GM23248 (cell line): ENCODE measurements around the gene IFT80. TPM values are rescaled to one million over a fixed set of nuclear protein-coding genes. Genes with fewer than 3 reads are reported as not detected.

Experiments used
- DNase-seq: peaks from one replicate; pipeline ENCODE4 v3.0.0-alpha.2; 2015
- H2AFZ ChIP-seq: fragments of 200-600 bp; sonication (generic); 2 replicates; pipeline ENCODE4 v1.6.1; 2016; ENCODE audit warnings: antibody characterized with exemption
- H3F3A ChIP-seq: fragments of 200-600 bp; sonication (generic); 2 replicates; pipeline ENCODE4 v1.6.1; 2016; ENCODE audit warnings: mild to moderate bottlenecking, antibody characterized with exemption, mixed run types; ENCODE audit not compliant: insufficient read depth
- H3K27ac ChIP-seq: fragments of 200-600 bp; sonication (generic); 2 replicates; pipeline ENCODE4 v1.5.1; 2016; ENCODE audit warnings: mild to moderate bottlenecking
- H3K27me3 ChIP-seq: fragments of 200-600 bp; sonication (generic); replicated peaks from 2 replicates; pipeline ENCODE4 v1.6.1; 2016; ENCODE audit warnings: mild to moderate bottlenecking; ENCODE audit not compliant: insufficient read depth
- H3K36me3 ChIP-seq: fragments of 200-600 bp; sonication (generic); 2 replicates; pipeline ENCODE4 v1.6.1; 2016; ENCODE audit warnings: low read depth, mild to moderate bottlenecking
- H3K4me1 ChIP-seq: fragments of 200-600 bp; sonication (generic); 2 replicates; pipeline ENCODE4 v1.6.1; 2016; ENCODE audit warnings: mild to moderate bottlenecking; ENCODE audit not compliant: insufficient read depth
- H3K4me2 ChIP-seq: fragments of 200-600 bp; sonication (generic); one replicate; pipeline ENCODE4 v1.6.1; 2016; ENCODE audit warnings: mild to moderate bottlenecking; ENCODE audit not compliant: unreplicated experiment
- H3K4me3 ChIP-seq: fragments of 200-600 bp; sonication (generic); 2 replicates; pipeline ENCODE4 v1.5.1; 2016; ENCODE audit warnings: mild to moderate bottlenecking
- H3K79me2 ChIP-seq: fragments of 200-600 bp; sonication (generic); 2 replicates; pipeline ENCODE4 v1.6.1; 2016; ENCODE audit warnings: mild to moderate bottlenecking; ENCODE audit not compliant: insufficient read depth
- H3K9ac ChIP-seq: fragments of 200-600 bp; sonication (generic); 2 replicates; pipeline ENCODE4 v1.6.1; 2016; ENCODE audit warnings: mild to moderate bottlenecking
- H3K9me2 ChIP-seq: fragments of 200-600 bp; sonication (generic); 2 replicates; pipeline ENCODE4 v1.6.1; 2016; ENCODE audit warnings: mixed run types, mild to moderate bottlenecking, moderate library complexity; ENCODE audit not compliant: insufficient read depth
- H3K9me3 ChIP-seq: fragments of 200-600 bp; sonication (generic); one replicate; pipeline ENCODE4 v1.6.1; 2017; ENCODE audit warnings: low read depth
- H4K20me1 ChIP-seq: fragments of 200-600 bp; sonication (generic); 2 replicates; pipeline ENCODE4 v1.6.0; 2016; ENCODE audit not compliant: insufficient read depth
- EZH2 ChIP-seq: fragments of 200-600 bp; sonication (generic); IDR thresholded peaks from 2 replicates; pipeline ENCODE4 v1.6.1; 2018; ENCODE audit warnings: antibody characterized with exemption, mild to moderate bottlenecking; ENCODE audit not compliant: insufficient read depth, poor library complexity, severe bottlenecking
- EZH2phosphoT487 ChIP-seq: fragments of 200-600 bp; sonication (generic); IDR thresholded peaks from 2 replicates; pipeline ENCODE4 v1.6.1; 2018; ENCODE audit warnings: antibody characterized with exemption, moderate library complexity, mild to moderate bottlenecking, low read depth; ENCODE audit not compliant: insufficient read depth
- WGBS, 2 experiments: methylation state at CpG; one replicate each; pipeline ENCODE4 v1.1.6; 2015 to 2017; ENCODE audit warnings: low lambda C conversion rate in 2 of 2, low coverage in 1 of 2; ENCODE audit errors: missing lambda C conversion rate in 2 of 2; 5-methylcytosine and 5-hydroxymethylcytosine counted together
- in situ Hi-C: fragments of 300-500 bp; cut with MboI; formaldehyde crosslinking; loops from 2 replicates; pipeline ENCODE4 v1.15.0; 2020
- polyA plus RNA-seq: library from polyadenylated mRNA; unstranded; fragments of >200 nt; fragmentation: Nextera tagmentation; extraction: Ambion mirVana; gene quantifications from 2 replicates; pipeline ENCODE4 v1.2.1, GENCODE V29; 2016
- total RNA-seq: library from RNA; depleted of rRNA; stranded (reverse); fragments of >200 nt; shearing (Covaris generic); gene quantifications from 2 replicates; pipeline ENCODE4 v1.2.3, GENCODE V29; 2014; rRNA removed

Gene IFT80
- 48.4 and 59.4 TPM in 2 replicates for total RNA-seq
- 15.2 and 19.8 TPM in 2 replicates for polyA plus RNA-seq

DNA sequence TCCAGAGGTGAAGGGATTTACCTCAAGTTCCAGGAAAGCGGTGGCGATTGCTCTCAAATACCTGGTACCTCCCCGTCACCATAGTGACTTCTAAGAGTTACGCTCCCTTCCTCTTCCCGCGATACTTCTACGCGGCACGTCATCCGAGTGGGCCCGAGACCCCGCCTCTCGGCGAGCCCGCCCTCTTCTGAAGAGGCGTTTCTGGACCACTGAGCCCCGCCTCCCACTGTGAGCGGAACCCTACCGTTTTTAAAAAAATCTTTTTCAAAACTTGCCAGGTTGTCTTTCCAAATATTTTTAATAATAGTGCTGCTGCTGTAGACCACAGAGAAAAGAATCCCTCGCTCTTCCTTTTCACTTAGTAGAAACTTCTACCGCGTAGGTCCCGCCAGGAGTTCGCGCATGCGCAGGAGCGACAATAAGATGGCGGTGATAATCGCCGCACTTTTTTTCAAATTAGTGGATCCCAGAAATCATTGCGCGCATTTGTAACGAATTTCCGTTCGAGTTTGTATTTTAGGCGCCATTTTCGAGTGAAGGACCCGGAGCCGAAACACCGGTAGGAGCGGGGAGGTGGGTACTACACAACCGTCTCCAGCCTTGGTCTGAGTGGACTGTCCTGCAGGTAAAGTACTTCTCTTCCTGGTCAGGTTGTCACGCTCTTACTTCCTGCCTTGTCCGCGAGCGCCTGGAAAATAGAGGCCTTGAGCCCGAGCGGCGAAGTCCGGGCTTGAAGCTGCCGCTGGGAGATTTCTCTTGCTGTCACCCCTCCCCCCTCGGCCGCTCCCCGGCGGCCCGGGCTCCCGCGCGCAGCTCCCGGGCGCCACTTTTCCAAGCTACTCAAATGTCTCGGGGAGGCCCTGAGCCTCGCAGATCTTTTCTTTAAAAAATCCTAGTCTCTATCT lies at the start of gene IFT80, which contains the start of gene SMC4:
Gene IFT80, minus strand, starts transcription at position 101 of the 905 bp plus-strand sequence. CDS start 14,625 bp downstream, outside the sequence.
Gene SMC4, plus strand, starts transcription at position 526 of the 905 bp plus-strand sequence. CDS start 1,177 bp downstream, outside the sequence.
- H3K4me3 ChIP-seq, result peak within 1 kb of the TSS; percentile 95
- 1% methylated on average over 63 of the region's 63 CpGs for WGBS, 2 experiments
- H3K4me1 ChIP-seq, result peaks cover 45% of the 10 kb centered on the region
- H3F3A ChIP-seq, result peaks cover 26% of the 10 kb centered on the region
- no peaks in the 10 kb centered on the region for H4K20me1 ChIP-seq
- H3K9me3 ChIP-seq, result no peaks in the 10 kb centered on the region
- peak within 1 kb of the TSS; percentile 98 for H3K9ac ChIP-seq
- peak within 1 kb of the TSS; percentile 95 for H2AFZ ChIP-seq
- peak within 1 kb of the TSS; percentile 90 for H3K4me2 ChIP-seq
- peak; percentile 98 for DNase-seq
- 0 out of 2 replicates have a peak, but pooled peaks cover 4% of the 10 kb centered on the region for H3K36me3 ChIP-seq
- no peaks in the 10 kb centered on the region for H3K9me2 ChIP-seq
- in situ Hi-C loops, result loop anchor here (10.0 kb wide), 1 partner anchor 235 kb away; no protein-coding TSS in a partner anchor
- H3K79me2 ChIP-seq, result peaks cover 87% of the 10 kb centered on the region
- H3K27ac ChIP-seq, result peak within 1 kb of the TSS; percentile 98
- H3K27me3 ChIP-seq, result no peaks in the 10 kb centered on the region
- TF ChIP-seq EZH2, result no peak
- TF ChIP-seq EZH2phosphoT487, result no peak

DNA sequence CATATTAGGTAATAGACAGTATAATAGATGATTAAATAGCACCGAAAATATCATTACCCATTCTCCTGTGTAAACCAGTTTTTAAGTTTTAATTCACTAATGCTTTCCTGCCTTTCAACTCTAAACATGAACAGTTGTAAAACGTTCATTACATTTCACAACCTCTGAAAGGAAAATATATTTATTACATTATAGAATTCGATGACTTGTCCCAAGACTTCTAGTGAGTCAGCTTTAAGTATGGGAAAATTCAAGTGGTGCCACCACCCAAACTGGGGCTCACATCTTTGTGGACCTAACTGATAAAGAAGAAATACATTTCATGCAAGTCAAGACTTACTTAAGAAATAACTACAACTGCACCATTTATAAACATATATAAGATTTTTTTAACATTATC lies 48.5 kb upstream of the IFT80 start:
- Histone ChIP-seq H3F3A (peaks cover 18% of the 10 kb centered on the region), H3K36me3 (no peaks in the 10 kb centered on the region), H4K20me1 (no peaks in the 10 kb centered on the region), H3K9ac (peak overlapping the region; percentile 81), H2AFZ (no peak overlapping the region), H3K27ac (peak overlapping the region; percentile 78), H3K9me2 (no peaks in the 10 kb centered on the region), H3K4me1 (peaks cover 37% of the 10 kb centered on the region), H3K79me2 (peaks cover 64% of the 10 kb centered on the region), H3K9me3 (no peaks in the 10 kb centered on the region), H3K4me2 (peak overlapping the region; percentile 75), H3K4me3 (peak overlapping the region; percentile 83), H3K27me3 (no peaks in the 10 kb centered on the region)
- TF ChIP-seq EZH2 (no peak), EZH2phosphoT487 (no peak)
- peak; percentile 77 for DNase-seq
- in situ Hi-C loops, result no loop called here
- 34 to 42% methylated on average over 3 of the region's 3 CpGs for WGBS, 2 experiments

DNA sequence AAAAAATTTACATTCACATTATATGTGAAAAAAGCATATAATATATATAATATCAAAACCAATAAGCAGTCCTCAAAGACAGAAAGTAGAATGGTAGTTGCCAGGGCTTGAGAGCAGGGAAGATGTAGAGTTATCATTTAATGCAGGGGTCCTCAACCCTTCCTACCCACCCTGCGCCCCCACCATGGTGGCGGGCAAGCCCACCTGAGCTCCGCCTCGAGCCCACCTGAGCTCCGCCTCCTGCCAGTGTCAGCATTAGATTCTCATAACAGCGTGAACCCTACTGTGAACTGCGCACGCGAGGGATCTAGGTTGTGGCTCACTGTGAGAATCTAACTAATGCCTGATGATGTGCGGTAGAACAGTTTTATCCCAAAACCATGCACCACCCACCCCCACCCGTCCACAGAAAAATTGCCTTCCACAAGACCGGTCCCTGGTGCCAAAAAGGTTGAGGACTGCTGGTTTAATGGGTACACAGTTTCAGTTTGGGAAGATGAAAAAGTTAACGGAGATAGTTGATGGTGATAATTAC lies 47.6 kb upstream of the IFT80 start:
- Histone ChIP-seq H3K4me1 (peaks cover 40% of the 10 kb centered on the region), H3K79me2 (peaks cover 70% of the 10 kb centered on the region), H3K4me3 (no peak overlapping the region), H2AFZ (no peak overlapping the region), H3K27ac (no peak overlapping the region), H3K9ac (no peak overlapping the region), H3F3A (peaks cover 26% of the 10 kb centered on the region), H3K36me3 (no peaks in the 10 kb centered on the region), H3K27me3 (no peaks in the 10 kb centered on the region), H3K9me3 (no peaks in the 10 kb centered on the region), H3K4me2 (peak overlapping the region; percentile 75), H3K9me2 (no peaks in the 10 kb centered on the region), H4K20me1 (no peaks in the 10 kb centered on the region)
- 91 to 94% methylated on average over 11 to 13 of the region's 13 CpGs for WGBS, 2 experiments
- in situ Hi-C loops, result no loop called here
- no peak for DNase-seq
- TF ChIP-seq EZH2 (no peak), EZH2phosphoT487 (no peak)

- peaks cover 40% of the 10 kb centered on the region for H3K4me1 ChIP-seq
- peaks cover 76% of the 10 kb centered on the region for H3K79me2 ChIP-seq
- DNase-seq, result no peak
- H3F3A ChIP-seq, result peaks cover 33% of the 10 kb centered on the region
- TF ChIP-seq EZH2phosphoT487 (no peak), EZH2 (no peak)
- H3K4me3 ChIP-seq, result no peak overlapping the region
- H4K20me1 ChIP-seq, result no peaks in the 10 kb centered on the region
- H3K4me2 ChIP-seq, result no peak overlapping the region
- H2AFZ ChIP-seq, result no peak overlapping the region
- no peaks in the 10 kb centered on the region for H3K9me3 ChIP-seq
- in situ Hi-C loops, result no loop called here
- H3K9me2 ChIP-seq, result no peaks in the 10 kb centered on the region
- WGBS, 2 experiments, result 100% methylated on average over 1 of the region's 1 CpG
- no peak overlapping the region for H3K27ac ChIP-seq
- no peak overlapping the region for H3K9ac ChIP-seq
- H3K27me3 ChIP-seq, result no peaks in the 10 kb centered on the region
- no peaks in the 10 kb centered on the region for H3K36me3 ChIP-seq
Observed at GRCh38 chr3:160445854-160446253, 46.8 kb upstream of the IFT80 start.
